ENCODE measurements around the gene DHX40. TPM values are rescaled to one million over a fixed set of nuclear protein-coding genes. Genes with fewer than 3 reads are reported as not detected.

DHX40 gene
- total and polyA plus RNA-seq, 2 experiments from 2014 or later, result 12.5 to 43.8 TPM

DNA sequence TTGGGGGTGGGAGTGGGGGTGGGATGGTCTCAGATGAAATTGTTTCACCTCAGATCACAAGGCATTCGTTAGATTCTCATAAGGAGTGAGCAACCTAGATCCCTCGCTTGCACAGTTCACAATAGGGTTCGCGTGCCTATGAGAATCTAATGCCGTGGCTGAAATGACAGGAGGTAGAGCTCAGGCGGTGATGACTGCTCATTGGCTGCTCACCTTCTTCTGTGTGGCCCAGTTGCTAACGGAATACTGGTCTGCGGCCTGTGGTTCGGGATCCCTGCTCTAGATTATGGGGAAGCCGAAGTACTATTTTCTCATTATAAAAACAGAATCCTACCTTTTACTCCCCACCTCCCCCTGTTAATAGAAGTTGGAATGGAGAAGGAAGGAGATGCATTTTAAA is 73.1 kb downstream of the DHX40 start:
- no peaks in the 10 kb centered on the region for H3K27me3 ChIP-seq
- H3K79me2 ChIP-seq, result peaks cover 100% of the 10 kb centered on the region
- no peaks in the 10 kb centered on the region for H3K9me2 ChIP-seq (replicated peaks; ENCODE audit: insufficient read depth)
- no peaks in the 10 kb centered on the region for H3K9me3 ChIP-seq (ENCODE audit: low read depth)
- no peak overlapping the region for H3K4me3 ChIP-seq
- WGBS (ENCODE audit: low lambda C conversion rate, missing lambda C conversion rate), result 85% methylated on average over 10 of the region's 10 CpGs
- no peak overlapping the region for H2AFZ ChIP-seq
- no peak overlapping the region for H3K27ac ChIP-seq
- peaks cover 35% of the 10 kb centered on the region for H3K4me1 ChIP-seq (ENCODE audit: insufficient read depth)
- TF ChIP-seq, protein P1, sequence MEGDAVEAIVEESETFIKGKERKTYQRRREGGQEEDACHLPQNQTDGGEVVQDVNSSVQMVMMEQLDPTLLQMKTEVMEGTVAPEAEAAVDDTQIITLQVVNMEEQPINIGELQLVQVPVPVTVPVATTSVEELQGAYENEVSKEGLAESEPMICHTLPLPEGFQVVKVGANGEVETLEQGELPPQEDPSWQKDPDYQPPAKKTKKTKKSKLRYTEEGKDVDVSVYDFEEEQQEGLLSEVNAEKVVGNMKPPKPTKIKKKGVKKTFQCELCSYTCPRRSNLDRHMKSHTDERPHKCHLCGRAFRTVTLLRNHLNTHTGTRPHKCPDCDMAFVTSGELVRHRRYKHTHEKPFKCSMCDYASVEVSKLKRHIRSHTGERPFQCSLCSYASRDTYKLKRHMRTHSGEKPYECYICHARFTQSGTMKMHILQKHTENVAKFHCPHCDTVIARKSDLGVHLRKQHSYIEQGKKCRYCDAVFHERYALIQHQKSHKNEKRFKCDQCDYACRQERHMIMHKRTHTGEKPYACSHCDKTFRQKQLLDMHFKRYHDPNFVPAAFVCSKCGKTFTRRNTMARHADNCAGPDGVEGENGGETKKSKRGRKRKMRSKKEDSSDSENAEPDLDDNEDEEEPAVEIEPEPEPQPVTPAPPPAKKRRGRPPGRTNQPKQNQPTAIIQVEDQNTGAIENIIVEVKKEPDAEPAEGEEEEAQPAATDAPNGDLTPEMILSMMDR (IDR thresholded peaks at IDR 0.05; ENCODE audit: poor library complexity), result no peak
- TF ChIP-seq EZH2phosphoT487 (IDR thresholded peaks at IDR 0.05; ENCODE audit: low read depth, severe bottlenecking, unreplicated experiment) (no peak), EZH2 (IDR thresholded peaks at IDR 0.05; ENCODE audit: borderline replicate concordance) (no peak)
- no peak overlapping the region for H3K4me2 ChIP-seq
- H4K20me1 ChIP-seq (ENCODE audit: insufficient read depth, poor library complexity, severe bottlenecking), result peaks cover 99% of the 10 kb centered on the region
- no peak for DNase-seq (ENCODE audit: low spot score)
- no peaks in the 10 kb centered on the region for H3K36me3 ChIP-seq (replicated peaks; ENCODE audit: insufficient read depth, low read depth)

DNA sequence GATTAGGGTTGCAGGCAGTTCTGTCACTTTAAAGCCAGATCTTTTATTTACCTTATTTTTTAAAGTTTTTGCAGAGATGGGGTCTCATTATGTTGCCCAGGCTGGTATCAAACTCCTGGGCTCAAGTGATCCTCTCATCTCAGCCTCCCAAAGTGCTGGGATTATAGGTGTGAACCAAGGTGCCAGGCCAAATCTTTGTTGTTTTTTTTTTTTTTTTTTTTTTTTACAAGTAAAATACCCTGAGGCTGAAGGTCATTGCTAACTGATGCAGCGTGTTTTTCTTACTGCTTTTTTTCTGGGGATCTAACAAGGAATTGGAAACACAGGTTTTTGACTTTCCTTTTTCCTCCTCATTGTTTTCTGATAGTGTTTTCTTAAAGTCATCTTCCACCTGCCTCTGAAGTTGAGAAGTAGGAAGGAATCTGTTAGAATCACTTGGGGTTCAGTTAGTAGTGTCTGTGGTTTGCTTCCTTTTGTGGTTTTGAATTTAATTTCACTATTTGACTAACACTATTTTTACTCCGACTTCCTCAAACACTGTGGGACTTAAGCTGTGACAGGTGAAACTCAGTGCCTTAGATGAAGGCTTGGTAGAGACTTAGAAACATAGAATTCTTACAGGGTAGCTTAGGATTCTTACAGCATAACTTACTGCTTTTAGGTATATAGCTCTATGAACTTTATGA is 76.5 kb downstream of the DHX40 start:
- no peak overlapping the region for H3K4me3 ChIP-seq
- H4K20me1 ChIP-seq (ENCODE audit: insufficient read depth, poor library complexity, severe bottlenecking), result peaks cover 84% of the 10 kb centered on the region
- H3K27ac ChIP-seq, result peak overlapping the region; percentile 30
- H3K79me2 ChIP-seq, result peaks cover 100% of the 10 kb centered on the region
- H3K9me2 ChIP-seq (replicated peaks; ENCODE audit: insufficient read depth), result no peaks in the 10 kb centered on the region
- H2AFZ ChIP-seq, result no peak overlapping the region
- no peaks in the 10 kb centered on the region for H3K36me3 ChIP-seq (replicated peaks; ENCODE audit: insufficient read depth, low read depth)
- WGBS (ENCODE audit: low lambda C conversion rate, missing lambda C conversion rate), result 58% methylated on average over 2 of the region's 2 CpGs
- H3K4me2 ChIP-seq, result peak overlapping the region; percentile 41
- H3K27me3 ChIP-seq, result no peaks in the 10 kb centered on the region
- TF ChIP-seq, protein P1 (IDR thresholded peaks at IDR 0.05; ENCODE audit: poor library complexity), result no peak
- TF ChIP-seq EZH2 (IDR thresholded peaks at IDR 0.05; ENCODE audit: borderline replicate concordance), result no peak
- TF ChIP-seq EZH2phosphoT487 (IDR thresholded peaks at IDR 0.05; ENCODE audit: low read depth, severe bottlenecking, unreplicated experiment), result no peak
- H3K9me3 ChIP-seq (ENCODE audit: low read depth), result no peaks in the 10 kb centered on the region
- no peak for DNase-seq (ENCODE audit: low spot score)
- peaks cover 24% of the 10 kb centered on the region for H3K4me1 ChIP-seq (ENCODE audit: insufficient read depth)

DNA sequence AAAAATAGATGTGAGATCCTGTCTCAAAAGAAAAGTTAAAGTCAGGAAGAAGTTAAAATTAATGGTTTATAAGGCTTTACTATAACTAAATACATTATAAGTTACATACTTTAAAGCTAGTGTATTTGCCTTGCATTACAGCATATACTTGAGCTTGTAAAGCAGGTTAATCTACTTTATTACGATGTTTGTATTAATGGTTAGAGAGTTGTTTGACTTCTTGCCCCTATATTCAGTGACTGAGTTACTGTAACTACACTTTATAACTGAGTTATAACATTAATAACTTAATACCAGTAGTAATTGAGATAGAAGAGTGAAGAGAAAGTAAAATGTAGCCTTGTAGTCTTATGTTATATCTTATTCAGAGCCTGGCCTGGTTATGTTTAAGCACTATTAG is 77.2 kb downstream of the DHX40 start:
- H3K4me3 ChIP-seq, result no peak overlapping the region
- H3K4me1 ChIP-seq (ENCODE audit: insufficient read depth), result peaks cover 24% of the 10 kb centered on the region
- no peaks in the 10 kb centered on the region for H3K9me3 ChIP-seq (ENCODE audit: low read depth)
- no peaks in the 10 kb centered on the region for H3K27me3 ChIP-seq
- no peak for DNase-seq (ENCODE audit: low spot score)
- peaks cover 3% of the 10 kb centered on the region for H3K36me3 ChIP-seq (replicated peaks; ENCODE audit: insufficient read depth, low read depth)
- WGBS (ENCODE audit: low lambda C conversion rate, missing lambda C conversion rate), result 57% methylated on average over 1 of the region's 1 CpG
- H3K27ac ChIP-seq, result peak overlapping the region; percentile 30
- peaks cover 100% of the 10 kb centered on the region for H3K79me2 ChIP-seq
- peaks cover 85% of the 10 kb centered on the region for H4K20me1 ChIP-seq (ENCODE audit: insufficient read depth, poor library complexity, severe bottlenecking)
- H3K4me2 ChIP-seq, result peak overlapping the region; percentile 41
- no peaks in the 10 kb centered on the region for H3K9me2 ChIP-seq (replicated peaks; ENCODE audit: insufficient read depth)
- H2AFZ ChIP-seq, result no peak overlapping the region
- TF ChIP-seq, protein P1 (IDR thresholded peaks at IDR 0.05; ENCODE audit: poor library complexity), result no peak
- TF ChIP-seq EZH2 (IDR thresholded peaks at IDR 0.05; ENCODE audit: borderline replicate concordance), result no peak
- no peak for TF ChIP-seq EZH2phosphoT487 (IDR thresholded peaks at IDR 0.05; ENCODE audit: low read depth, severe bottlenecking, unreplicated experiment)
